Lower lobe of right lung (tissue), 2 donors: ENCODE results near the gene NSMCE4A. TPM values are rescaled to one million over a fixed set of nuclear protein-coding genes. Genes with fewer than 3 reads are reported as not detected.
A peak's percentile ranks its signal among the peaks of the same experiment; 100 is the strongest.
"Not testable (repeated sequence)": the region's sequence is repeated elsewhere in the genome, so short reads cannot be mapped to it uniquely, and the experiment has no call there.

Experiments
- ATAC-seq, 2 donors: fragments of 200-7000 bp; cut with Tn5 transposase; one replicate each; pipeline ENCODE4 v1.9.1; 2020 to 2022; ENCODE audit warnings: mild to moderate bottlenecking in 2 of 2, moderate library complexity in 2 of 2
- DNase-seq: peaks from one replicate; pipeline ENCODE4 v3.0.0-alpha.2; 2020
- H3K27ac ChIP-seq: fragments of 200-600 bp; one replicate; pipeline ENCODE4 v1.8.0; 2022
- H3K27me3 ChIP-seq: fragments of 200-600 bp; one replicate; pipeline ENCODE4 v1.8.0; 2022; ENCODE audit warnings: low read depth
- H3K36me3 ChIP-seq: fragments of 200-600 bp; one replicate; pipeline ENCODE4 v1.8.0; 2022; ENCODE audit warnings: mild to moderate bottlenecking
- H3K4me1 ChIP-seq: fragments of 200-600 bp; one replicate; pipeline ENCODE4 v1.8.0; 2022
- H3K4me3 ChIP-seq: fragments of 200-600 bp; one replicate; pipeline ENCODE4 v1.8.0; 2022; ENCODE audit warnings: mild to moderate bottlenecking
- H3K9me3 ChIP-seq: fragments of 200-600 bp; one replicate; pipeline ENCODE4 v1.8.0; 2022
- intact Hi-C: fragments of 100-400 bp; cut with DNase I; formaldehyde crosslinking; loops from one replicate; pipeline ENCODE4 v1.11.0; 2022
- total RNA-seq: library from RNA; stranded (reverse); fragmentation: NEBNext Ultra II Directional; extraction: Animal tissue kit (Norgen Biotek cat#: 25700); gene quantifications from one replicate; pipeline ENCODE4 v1.2.1, GENCODE V29; 2021
- TF ChIP-seq, protein P1 (sequence below): fragments of 200-600 bp; IDR thresholded peaks from one replicate; pipeline ENCODE4 v1.8.0; 2022; ENCODE audit warnings: antibody characterized with exemption, mild to moderate bottlenecking
- donor health status: DM: no; HTN: yes; CAD: no; lungs with severe emphysema.

The NSMCE4A gene
- total RNA-seq, 1 donor from 2014 or later, result 37.1 TPM

DNA sequence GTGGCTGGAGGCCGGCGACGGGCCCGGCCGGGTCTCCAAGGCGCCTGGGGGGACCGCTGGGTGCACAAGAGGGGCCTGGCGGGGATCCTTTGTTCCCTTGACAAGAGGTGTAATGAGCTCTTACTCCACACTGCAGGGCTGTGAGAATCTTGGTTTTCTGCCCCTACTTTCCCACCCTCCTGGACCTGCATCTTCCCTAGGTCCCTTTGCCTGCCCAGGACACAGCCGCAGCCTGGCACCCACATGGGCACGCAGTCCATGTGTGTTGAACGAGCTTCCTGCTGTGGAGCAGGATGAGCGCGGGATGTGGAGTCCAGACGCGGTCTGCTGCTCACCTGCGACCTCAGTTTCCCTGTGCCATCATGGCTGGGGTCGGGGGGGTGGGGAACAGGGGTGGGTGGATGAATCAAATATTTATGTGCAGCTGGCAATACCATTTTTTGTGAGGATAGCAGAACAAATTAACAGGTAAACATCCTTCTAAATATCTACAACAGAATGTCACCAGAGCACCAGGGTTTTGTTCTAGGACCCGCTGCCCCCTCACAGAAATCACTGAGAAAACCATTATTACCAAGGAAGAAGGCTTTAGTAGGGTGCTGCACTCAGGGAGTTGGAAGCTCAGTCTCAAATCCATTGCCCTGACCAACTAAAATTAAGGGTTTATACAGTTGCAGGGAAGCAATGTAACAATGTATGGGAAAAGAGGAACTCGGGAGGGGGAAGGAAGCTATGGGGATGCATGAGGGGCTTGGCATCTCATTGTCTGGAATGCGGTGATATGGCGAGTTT is 474 bp upstream of the NSMCE4A start:
- no peaks in the 10 kb centered on the region for H3K9me3 ChIP-seq
- peaks cover 13% of the 10 kb centered on the region for H3K36me3 ChIP-seq
- H3K4me1 ChIP-seq, result peaks cover 23% of the 10 kb centered on the region
- DNase-seq, result no peak
- peak overlapping the region; percentile 87 for H3K4me3 ChIP-seq
- TF ChIP-seq, protein P1, sequence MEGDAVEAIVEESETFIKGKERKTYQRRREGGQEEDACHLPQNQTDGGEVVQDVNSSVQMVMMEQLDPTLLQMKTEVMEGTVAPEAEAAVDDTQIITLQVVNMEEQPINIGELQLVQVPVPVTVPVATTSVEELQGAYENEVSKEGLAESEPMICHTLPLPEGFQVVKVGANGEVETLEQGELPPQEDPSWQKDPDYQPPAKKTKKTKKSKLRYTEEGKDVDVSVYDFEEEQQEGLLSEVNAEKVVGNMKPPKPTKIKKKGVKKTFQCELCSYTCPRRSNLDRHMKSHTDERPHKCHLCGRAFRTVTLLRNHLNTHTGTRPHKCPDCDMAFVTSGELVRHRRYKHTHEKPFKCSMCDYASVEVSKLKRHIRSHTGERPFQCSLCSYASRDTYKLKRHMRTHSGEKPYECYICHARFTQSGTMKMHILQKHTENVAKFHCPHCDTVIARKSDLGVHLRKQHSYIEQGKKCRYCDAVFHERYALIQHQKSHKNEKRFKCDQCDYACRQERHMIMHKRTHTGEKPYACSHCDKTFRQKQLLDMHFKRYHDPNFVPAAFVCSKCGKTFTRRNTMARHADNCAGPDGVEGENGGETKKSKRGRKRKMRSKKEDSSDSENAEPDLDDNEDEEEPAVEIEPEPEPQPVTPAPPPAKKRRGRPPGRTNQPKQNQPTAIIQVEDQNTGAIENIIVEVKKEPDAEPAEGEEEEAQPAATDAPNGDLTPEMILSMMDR, result peak; percentile 11
- intact Hi-C loops, result no loop called here
- ATAC-seq, result peak; percentile 29 to 31
- H3K27me3 ChIP-seq, result no peaks in the 10 kb centered on the region
- peak overlapping the region; percentile 98 for H3K27ac ChIP-seq

GRCh38 chr10:121974019-121974534 is 940 bp downstream of the NSMCE4A start:
- Histone ChIP-seq H3K9me3 (no peaks in the 10 kb centered on the region), H3K27me3 (no peaks in the 10 kb centered on the region), H3K27ac (peak overlapping the region; percentile 98), H3K4me1 (peaks cover 23% of the 10 kb centered on the region), H3K36me3 (peaks cover 27% of the 10 kb centered on the region), H3K4me3 (peak overlapping the region; percentile 87)
- ATAC-seq (no peak), DNase-seq (no peak)
- intact Hi-C loops, result no loop called here
- TF ChIP-seq, protein P1, result no peak

DNA sequence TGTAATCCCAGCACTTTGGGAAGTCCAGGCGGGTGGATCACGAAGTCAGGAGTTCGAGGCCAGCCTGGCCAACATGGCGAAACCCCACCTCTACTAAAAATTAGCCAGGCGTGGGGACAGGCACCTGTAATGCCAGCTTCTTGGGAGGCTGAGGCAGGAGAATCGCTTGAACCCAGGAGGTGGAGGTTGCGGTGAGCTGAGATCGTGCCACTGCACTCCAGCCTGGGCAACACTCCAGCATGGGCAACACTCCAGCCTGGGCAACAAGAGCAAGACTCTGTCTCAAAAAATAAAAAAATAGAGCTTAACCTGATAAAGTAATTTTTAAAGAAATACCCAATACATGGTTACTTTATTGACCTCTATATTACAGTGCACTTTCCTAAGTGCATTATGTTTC is 5.9 kb downstream of the NSMCE4A start:
- H3K4me3 ChIP-seq, H3K9me3 ChIP-seq, ATAC-seq, H3K27ac ChIP-seq, H3K27me3 ChIP-seq, DNase-seq, intact Hi-C loops: not testable (repeated sequence)
- Histone ChIP-seq H3K36me3 (peaks cover 75% of the 10 kb centered on the region), H3K4me1 (peaks cover 14% of the 10 kb centered on the region)

DNA sequence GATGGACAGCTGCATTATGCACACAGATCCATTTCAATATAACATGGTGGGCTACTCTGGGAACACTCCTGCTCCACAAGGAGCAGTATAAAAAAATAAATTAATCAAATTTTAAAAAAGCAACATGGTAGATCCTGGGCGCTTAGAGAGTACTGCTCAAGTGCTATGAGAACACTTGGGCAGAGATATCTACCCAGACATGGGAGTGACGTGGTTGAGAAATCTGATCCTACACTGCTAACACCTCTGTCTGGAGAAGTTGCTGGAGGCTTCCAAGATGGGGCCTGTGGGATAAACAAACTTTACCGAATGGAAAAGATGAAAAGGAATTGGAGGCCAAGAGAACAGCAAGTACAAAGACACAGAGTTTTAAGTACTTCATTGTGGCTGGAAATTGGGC is 9.0 kb downstream of the NSMCE4A start:
- Histone ChIP-seq H3K27me3 (no peaks in the 10 kb centered on the region), H3K9me3 (no peaks in the 10 kb centered on the region), H3K36me3 (peaks cover 89% of the 10 kb centered on the region), H3K4me1 (no peaks in the 10 kb centered on the region), H3K4me3 (no peak overlapping the region), H3K27ac (no peak overlapping the region)
- DNase-seq (no peak), ATAC-seq (no peak)
- intact Hi-C loops, result no loop called here
- TF ChIP-seq, protein P1, result no peak

- no peak for ATAC-seq
- H3K27me3 ChIP-seq, result no peaks in the 10 kb centered on the region
- TF ChIP-seq, protein P1, result no peak
- no peak overlapping the region for H3K4me3 ChIP-seq
- no peaks in the 10 kb centered on the region for H3K9me3 ChIP-seq
- peaks cover 87% of the 10 kb centered on the region for H3K36me3 ChIP-seq
- no peaks in the 10 kb centered on the region for H3K4me1 ChIP-seq
- intact Hi-C loops, result no loop called here
- DNase-seq, result no peak
- no peak overlapping the region for H3K27ac ChIP-seq
These were observed 13.6 kb downstream of the NSMCE4A start for GRCh38 chr10:121961456-121961855.

- DNase-seq (no peak), ATAC-seq (no peak)
- Histone ChIP-seq H3K4me3 (no peak overlapping the region), H3K36me3 (peaks cover 84% of the 10 kb centered on the region), H3K9me3 (no peaks in the 10 kb centered on the region), H3K27ac (no peak overlapping the region), H3K27me3 (no peaks in the 10 kb centered on the region), H3K4me1 (no peaks in the 10 kb centered on the region)
- TF ChIP-seq, protein P1, result no peak
- intact Hi-C loops, result no loop called here
These were observed 15.3 kb downstream of the NSMCE4A start for GRCh38 chr10:121959671-121960070.
